Neural progenitor cell (in vitro differentiated cells): Measurements from ENCODE around the gene LIN7C.

Experiments
- CTCF ChIP-seq: fragments of 200-600 bp; sonication (generic); IDR thresholded peaks from 2 replicates; pipeline ENCODE4 v1.5.1; 2017; ENCODE audit warnings: antibody characterized with exemption, mild to moderate bottlenecking
- EZH2 ChIP-seq: fragments of 200-600 bp; sonication (generic); IDR thresholded peaks from 2 replicates; pipeline ENCODE4 v1.6.1; 2017; ENCODE audit warnings: antibody characterized with exemption, mild to moderate bottlenecking, moderate library complexity
- EZH2phosphoT487 ChIP-seq: fragments of 200-600 bp; sonication (generic); IDR thresholded peaks from 2 replicates; pipeline ENCODE4 v1.6.1; 2017; ENCODE audit warnings: antibody characterized with exemption

DNA sequence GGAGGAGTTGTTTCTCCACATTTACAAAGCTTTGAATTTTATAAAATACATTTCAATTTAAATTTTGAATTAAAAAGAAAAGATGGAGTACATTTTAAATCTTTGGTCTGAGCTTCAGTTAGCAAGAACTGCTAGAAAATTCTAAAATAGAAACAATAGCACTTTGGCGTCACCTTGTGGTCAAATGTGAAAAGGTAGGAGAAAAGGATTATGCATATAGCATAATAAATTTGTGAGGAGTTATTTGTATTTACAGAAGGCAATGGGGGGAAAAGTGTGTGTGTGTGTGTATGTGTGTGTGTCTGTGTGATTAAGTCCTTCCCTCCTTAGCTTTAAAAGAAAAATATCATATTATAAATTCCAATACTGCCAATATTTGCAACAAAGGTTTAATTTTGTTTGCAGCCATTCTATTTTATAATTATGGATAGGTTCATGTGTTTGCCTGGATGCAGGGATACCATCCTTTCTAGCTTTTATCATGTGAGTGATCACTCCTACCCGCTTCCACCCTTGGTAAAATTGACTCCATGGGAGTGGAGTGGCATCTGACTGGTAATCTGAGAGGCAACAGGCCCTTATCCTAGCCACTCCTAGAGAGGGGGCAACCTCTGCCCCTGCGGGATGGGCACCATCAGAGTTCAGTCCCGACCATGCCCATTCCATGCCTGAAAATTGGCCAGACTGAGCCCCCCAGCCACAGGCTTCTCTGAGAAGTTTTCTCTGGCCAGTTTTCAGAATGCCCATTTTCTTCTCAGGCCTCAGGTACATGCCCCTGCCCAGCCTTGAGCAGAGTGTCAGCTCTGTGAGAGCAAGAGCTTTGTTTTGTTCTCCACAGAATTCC is 20.4 kb downstream of the LIN7C start:
- peak; percentile 99 for TF ChIP-seq CTCF
- no peak for TF ChIP-seq EZH2phosphoT487
- TF ChIP-seq EZH2, result no peak
